B cell (primary cell): ENCODE measurements around the gene LENG8.

Experiments used
- CTCF ChIP-seq: fragments of 200-600 bp; IDR thresholded peaks from one replicate; pipeline ENCODE4 v1.8.0; 2022; ENCODE audit warnings: antibody characterized with exemption, mild to moderate bottlenecking
- EZH2 ChIP-seq: IDR thresholded peaks from 2 replicates; pipeline ENCODE4 v1.6.1; 2012; ENCODE audit warnings: borderline replicate concordance, low read depth, mild to moderate bottlenecking, moderate library complexity, low read length; ENCODE audit not compliant: insufficient read depth, poor library complexity, severe bottlenecking

- TF ChIP-seq CTCF (no peak), EZH2 (no peak)
These were observed 28.7 kb downstream of the LENG8 start for GRCh38 chr19:54477650-54478049.
